ENCODE results near the gene MYO18B. TPM values are rescaled to one million over a fixed set of nuclear protein-coding genes. Genes with fewer than 3 reads are reported as not detected.

Gene MYO18B
- total and polyA plus RNA-seq, 2 of the 4 experiments (the other 2 are of a cell fraction): under 0.01 TPM; not detected in 1

DNA sequence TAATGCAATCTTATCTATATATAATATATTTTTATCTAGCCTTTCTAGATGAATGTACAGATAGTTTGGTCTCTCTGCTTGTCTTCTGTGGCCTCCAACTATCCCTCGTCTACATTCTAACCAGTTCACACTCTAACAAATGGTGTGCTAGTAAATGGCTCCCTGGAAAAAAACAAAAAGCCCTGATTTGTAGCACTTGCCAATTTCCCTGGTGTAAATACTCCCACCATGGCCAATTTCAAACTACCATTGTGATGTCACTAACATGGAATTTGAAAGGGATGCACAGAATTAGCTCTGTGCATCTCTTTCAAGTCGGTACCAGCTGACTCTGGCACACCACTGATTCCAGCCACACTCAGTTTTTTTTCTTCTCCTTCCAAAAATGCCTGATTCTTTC is 154.6 kb downstream of the MYO18B start:
- Histone ChIP-seq H3K4me2 (ENCODE audit: low read depth, low read length) (no peak overlapping the region), H2AK9ac (replicated peaks; ENCODE audit: low read depth, low read length, poor library complexity) (no peak overlapping the region), H3K27ac (ENCODE audit: insufficient read depth, low read length) (no peak overlapping the region), H2AK5ac (ENCODE audit: low read depth, low read length) (no peak overlapping the region), H3K56ac (ENCODE audit: extremely low read depth, insufficient read depth, low read length) (no peak overlapping the region), H3K18ac (ENCODE audit: low read depth, low read length) (no peak overlapping the region), H3K79me1 (ENCODE audit: low read depth in 1 of 2, low read length in 2 of 2) (no peaks in the 10 kb centered on the region), H3K14ac (replicated peaks; ENCODE audit: low read depth, low read length) (no peak overlapping the region), H4K91ac (ENCODE audit: insufficient read depth, low read depth, low read length) (no peak overlapping the region), H3K4me3 (ENCODE audit: insufficient read depth, low read depth, low read length) (no peak overlapping the region), H4K5ac (ENCODE audit: low read depth, low read length) (no peak overlapping the region), H3K9me1 (ENCODE audit: insufficient read depth, low read length) (no peaks in the 10 kb centered on the region), H2BK15ac (ENCODE audit: low read depth, low read length) (no peak overlapping the region), H2BK120ac (ENCODE audit: low read depth, low read length) (no peak overlapping the region), H4K20me1 (ENCODE audit: insufficient read depth, low read length) (no peaks in the 10 kb centered on the region), H2BK20ac (ENCODE audit: low read depth, low read length) (no peak overlapping the region), H3K9me3 (ENCODE audit: control insufficient read depth, insufficient read depth, low read length) (peaks cover 13% of the 10 kb centered on the region), H2AFZ (replicated peaks; ENCODE audit: low read length, poor library complexity) (no peak overlapping the region), H3K9ac (ENCODE audit: low read depth, low read length) (no peak overlapping the region), H4K8ac (ENCODE audit: low read depth in 2 of 2, low read length in 2 of 2) (no peak overlapping the region), H3K23ac (ENCODE audit: low read depth, low read length) (no peak overlapping the region), H3K36me3 (ENCODE audit: control insufficient read depth, insufficient read depth, low read length) (no peaks in the 10 kb centered on the region), H3K4ac (ENCODE audit: low read depth, low read length) (no peak overlapping the region), H3K27me3 (ENCODE audit: control insufficient read depth, insufficient read depth, low read length) (no peaks in the 10 kb centered on the region), H2BK5ac (ENCODE audit: low read depth, low read length, poor library complexity, severe bottlenecking) (no peak overlapping the region), H3K4me1 (ENCODE audit: control insufficient read depth, insufficient read depth, low read length) (no peaks in the 10 kb centered on the region)
- WGBS, 2 experiments (ENCODE audit: extremely low coverage in 2 of 2, insufficient read length in 1 of 2): no CpG with 5 or more reads among the region's 2 CpGs
- ChIA-PET POLR2A (ENCODE audit: unreplicated experiment) (no interaction called here), CTCF (no interaction called here)
- intact Hi-C loops (cut with micrococcal nuclease) (no loop called here), dilution Hi-C loops (cut with HindIII; ENCODE audit: low sequenced_read_pairs, unreplicated experiment) (no loop called here), in situ Hi-C loops (cut with MboI; ENCODE audit: low sequenced_read_pairs) (no loop called here)
- ATAC-seq (ENCODE audit: low read depth) (no peak), DNase-seq (no peak)
- TF ChIP-seq NFE2L2 (IDR thresholded peaks at IDR 0.05; ENCODE audit: low read depth, low read length): no peak
- no peak for TF ChIP-seq USF2 (IDR thresholded peaks at IDR 0.05; ENCODE audit: low read depth, low read length)
- no peak for TF ChIP-seq CEBPB (IDR thresholded peaks at IDR 0.05; ENCODE audit: low read depth, low read length)
- TF ChIP-seq MAFK (IDR thresholded peaks at IDR 0.05; ENCODE audit: low read depth, low read length): no peak
- TF ChIP-seq, protein P1, sequence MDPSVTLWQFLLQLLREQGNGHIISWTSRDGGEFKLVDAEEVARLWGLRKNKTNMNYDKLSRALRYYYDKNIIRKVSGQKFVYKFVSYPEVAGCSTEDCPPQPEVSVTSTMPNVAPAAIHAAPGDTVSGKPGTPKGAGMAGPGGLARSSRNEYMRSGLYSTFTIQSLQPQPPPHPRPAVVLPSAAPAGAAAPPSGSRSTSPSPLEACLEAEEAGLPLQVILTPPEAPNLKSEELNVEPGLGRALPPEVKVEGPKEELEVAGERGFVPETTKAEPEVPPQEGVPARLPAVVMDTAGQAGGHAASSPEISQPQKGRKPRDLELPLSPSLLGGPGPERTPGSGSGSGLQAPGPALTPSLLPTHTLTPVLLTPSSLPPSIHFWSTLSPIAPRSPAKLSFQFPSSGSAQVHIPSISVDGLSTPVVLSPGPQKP (IDR thresholded peaks at IDR 0.05; ENCODE audit: borderline replicate concordance, low read depth, low read length): no peak
- no peak for TF ChIP-seq CTCF (conservative IDR thresholded peaks at IDR 0.05; ENCODE audit: low read depth, low read length)
- no peak for TF ChIP-seq SMC3 (IDR thresholded peaks at IDR 0.05; ENCODE audit: low read depth, low read length)
- no peak for TF ChIP-seq CHD1 (IDR thresholded peaks at IDR 0.05; ENCODE audit: low read depth, low read length)
- no peak for TF ChIP-seq MAZ (IDR thresholded peaks at IDR 0.05; ENCODE audit: borderline replicate concordance, low read depth, low read length)
- TF ChIP-seq BHLHE40 (IDR thresholded peaks at IDR 0.05; ENCODE audit: low read depth, low read length): no peak
- no peak for TF ChIP-seq MXI1 (IDR thresholded peaks at IDR 0.05; ENCODE audit: borderline replicate concordance, low read depth, low read length)
- TF ChIP-seq FOS (IDR thresholded peaks at IDR 0.05; ENCODE audit: low read depth, low read length): no peak
- no peak for TF ChIP-seq RAD21 (IDR thresholded peaks at IDR 0.05; ENCODE audit: low read length)
- TF ChIP-seq POLR2A (IDR thresholded peaks at IDR 0.05; ENCODE audit: low read depth, low read length): no peak
- TF ChIP-seq RFX5 (IDR thresholded peaks at IDR 0.05; ENCODE audit: low read depth, low read length): no peak
- TF ChIP-seq RCOR1 (IDR thresholded peaks at IDR 0.05; ENCODE audit: insufficient replicate concordance, low read length): no peak
- BruUV-seq (replicated peaks): no TSS peak
